B cell (primary cell): ENCODE measurements around the gene SPOCK1. TPM values are rescaled to one million over a fixed set of nuclear protein-coding genes. Genes with fewer than 3 reads are reported as not detected.

Experiments used
- ATAC-seq: fragments of 200-7000 bp; cut with Tn5 transposase; one replicate; pipeline ENCODE4 v1.10.0; 2021; ENCODE audit warnings: low read depth, mild to moderate bottlenecking, moderate number of reproducible peaks, moderate library complexity
- CTCF ChIA-PET: fragments of 350-600 bp; sonication (Branson Sonifier 250); formaldehyde crosslinking; loops from one replicate; lab custom pipeline; 2021; ENCODE audit warnings: antibody characterized with exemption, inconsistent platforms; lab: Charles Lee
- POLR2A ChIA-PET: fragments of 350-600 bp; sonication (Branson Sonifier 250); formaldehyde crosslinking; loops from one replicate; lab custom pipeline; 2021; ENCODE audit warnings: antibody characterized with exemption; lab: Charles Lee
- DNase-seq: peaks from one replicate; pipeline ENCODE4 v3.0.0; 2013
- H2AFZ ChIP-seq: 2 replicates; pipeline ENCODE4 v1.6.1; 2012; ENCODE audit warnings: mild to moderate bottlenecking, low read depth, low read length; ENCODE audit not compliant: insufficient read depth, poor library complexity, severe bottlenecking
- H3K27ac ChIP-seq, 2 donors: 1 replicate in 1 of 2; 2 replicates in 1 of 2; pipeline ENCODE4 v1.5.1; 2012 to 2013; ENCODE audit warnings: low read length in 2 of 2, mild to moderate bottlenecking in 2 of 2, moderate library complexity in 1 of 2
- H3K27me3 ChIP-seq, 4 experiments: fragments of 200-600 bp in 1 of 4; sonication (generic) in 1 of 4; replicated peaks in 1 of 4; 1 replicate in 2 of 4; 2 replicates in 2 of 4; pipeline versions ENCODE4 v1.6.1 to v1.7.0; 2013 to 2016; ENCODE audit warnings: low read length in 3 of 4, mild to moderate bottlenecking in 2 of 4, mixed read lengths in 1 of 4, moderate library complexity in 1 of 4; ENCODE audit not compliant: insufficient read depth in 4 of 4, control insufficient read depth in 3 of 4; ENCODE audit errors: control extremely low read depth in 1 of 4
- H3K36me3 ChIP-seq, 2 experiments: replicated peaks in 1 of 2; 1 replicate in 1 of 2; 2 replicates in 1 of 2; pipeline versions ENCODE4 v1.6.1 to v1.7.1; 2013; ENCODE audit warnings: low read length in 1 of 2; ENCODE audit not compliant: insufficient read depth in 2 of 2, control insufficient read depth in 1 of 2; ENCODE audit errors: control extremely low read depth in 1 of 2, extremely low read depth in 1 of 2
- H3K4me1 ChIP-seq, 2 donors: fragments of 200-600 bp in 1 of 2; sonication (generic) in 1 of 2; 1 replicate in 1 of 2; 2 replicates in 1 of 2; pipeline versions ENCODE4 v1.5.1 to v1.6.1; 2013 to 2017; ENCODE audit warnings: low read length in 2 of 2; ENCODE audit not compliant: control insufficient read depth in 2 of 2, insufficient read depth in 2 of 2
- H3K4me2 ChIP-seq: replicated peaks from 2 replicates; pipeline ENCODE3; 2012; ENCODE audit warnings: mild to moderate bottlenecking, low read depth, low read length; ENCODE audit not compliant: poor library complexity, severe bottlenecking
- H3K4me3 ChIP-seq, 5 experiments: fragments of 200-600 bp in 1 of 5; sonication (generic) in 1 of 5; 1 replicate in 3 of 5; 2 replicates in 2 of 5; pipeline versions ENCODE4 v1.5.1 to v1.7.0; 2011 to 2016; ENCODE audit warnings: low read length in 4 of 5, mild to moderate bottlenecking in 4 of 5, low read depth in 2 of 5, control low read depth in 1 of 5, moderate library complexity in 1 of 5; ENCODE audit not compliant: insufficient read depth in 1 of 5; ENCODE audit errors: control extremely low read depth in 1 of 5, extremely low read depth in 1 of 5
- H3K79me2 ChIP-seq: fragments of 200-600 bp; sonication (generic); one replicate; pipeline ENCODE4 v1.6.0; 2016; ENCODE audit warnings: low read length; ENCODE audit not compliant: control insufficient read depth, insufficient read depth
- H3K9ac ChIP-seq: fragments of 200-600 bp; sonication (generic); 2 replicates; pipeline ENCODE4 v1.6.1; 2017; ENCODE audit warnings: mild to moderate bottlenecking, low read length, moderate library complexity
- H3K9me3 ChIP-seq, 3 donors: one replicate each; pipeline versions ENCODE4 v1.6.1 to v1.7.1; 2013; ENCODE audit warnings: low read length in 2 of 3; ENCODE audit not compliant: control insufficient read depth in 2 of 3, insufficient read depth in 1 of 3; ENCODE audit errors: control extremely low read depth in 1 of 3
- H4K20me1 ChIP-seq: 2 replicates; pipeline ENCODE4 v1.6.0; 2012; ENCODE audit warnings: mild to moderate bottlenecking, low read length; ENCODE audit not compliant: insufficient read depth, control insufficient read depth, poor library complexity, severe bottlenecking
- H3K27ac Mint-ChIP-seq: one replicate; pipeline ENCODE4 v1.8.0; 2021; ENCODE audit warnings: mixed read lengths
- H3K27me3 Mint-ChIP-seq: one replicate; pipeline ENCODE4 v1.8.0; 2021; ENCODE audit warnings: mixed read lengths
- H3K4me1 Mint-ChIP-seq: one replicate; pipeline ENCODE4 v1.8.0; 2021; ENCODE audit warnings: mixed read lengths
- H3K4me3 Mint-ChIP-seq: one replicate; pipeline ENCODE4 v1.8.0; 2021; ENCODE audit warnings: mixed read lengths
- H3K9me3 Mint-ChIP-seq: one replicate; pipeline ENCODE4 v1.8.0; 2022; ENCODE audit warnings: mixed read lengths; ENCODE audit not compliant: insufficient read depth
- CTCF ChIP-seq: fragments of 200-600 bp; IDR thresholded peaks from one replicate; pipeline ENCODE4 v1.8.0; 2022; ENCODE audit warnings: antibody characterized with exemption, mild to moderate bottlenecking
- EZH2 ChIP-seq: IDR thresholded peaks from 2 replicates; pipeline ENCODE4 v1.6.1; 2012; ENCODE audit warnings: borderline replicate concordance, low read depth, mild to moderate bottlenecking, moderate library complexity, low read length; ENCODE audit not compliant: insufficient read depth, poor library complexity, severe bottlenecking
- WGBS: methylation state at CpG from one replicate; pipeline ENCODE4 v1.1.5; 2013; ENCODE audit warnings: missing lambda C conversion rate; ENCODE audit not compliant: insufficient coverage; 5-methylcytosine and 5-hydroxymethylcytosine counted together
- intact Hi-C: fragments of 100-400 bp; cut with micrococcal nuclease; formaldehyde crosslinking; loops from one replicate; pipeline ENCODE4 v1.10.0; 2022
- polyA plus RNA-seq: library from polyadenylated mRNA; depleted of rRNA; stranded (reverse); fragments of >200 nt; gene quantifications from 2 replicates; pipeline ENCODE4 v1.2.3, GENCODE V29; 2012
- total RNA-seq, 2 donors: library from RNA; stranded (reverse); fragments of 120-200 nt in 1 of 2; gene quantifications; 1 replicate in 1 of 2; 2 replicates in 1 of 2; pipeline versions ENCODE4 v1.2.3 to v1.2.4, GENCODE V29; 2013 to 2022

Gene SPOCK1
- total and polyA plus RNA-seq, 2 donors (not counting 1 experiment from before 2014, with no cell fraction given), result not detected

- H3K27me3 ChIP-seq, result peaks cover 0 to 2% (median 0%) of the 10 kb centered on the region in 4 experiments
- Mint-ChIP-seq H3K27me3 (peaks cover 12% of the 10 kb centered on the region), H3K4me3 (no peak overlapping the region), H3K27ac (no peak overlapping the region), H3K4me1 (no peaks in the 10 kb centered on the region), H3K9me3 (peaks cover 6% of the 10 kb centered on the region)
- TF ChIP-seq CTCF (no peak), EZH2 (no peak)
- no peaks in the 10 kb centered on the region for H4K20me1 ChIP-seq
- no peak overlapping the region for H2AFZ ChIP-seq
- ChIA-PET CTCF (no interaction called here), POLR2A (no interaction called here)
- no peak for DNase-seq
- H3K36me3 ChIP-seq, result no peaks in the 10 kb centered on the region
- no peaks in the 10 kb centered on the region for H3K9me3 ChIP-seq
- no peak overlapping the region for H3K9ac ChIP-seq
- no peak overlapping the region for H3K4me2 ChIP-seq
- intact Hi-C loops, result no loop called here
- H3K27ac ChIP-seq, result no peak overlapping the region
- no peak for ATAC-seq
- H3K4me3 ChIP-seq, result no peak overlapping the region
- H3K4me1 ChIP-seq, result no peaks in the 10 kb centered on the region
- 88% methylated on average over 2 of the region's 4 CpGs for WGBS
- no peaks in the 10 kb centered on the region for H3K79me2 ChIP-seq
These were observed 103.9 kb downstream of the SPOCK1 start for GRCh38 chr5:137395011-137395755.

- ChIA-PET POLR2A (no interaction called here), CTCF (no interaction called here)
- intact Hi-C loops, result no loop called here
- no peak overlapping the region for H2AFZ ChIP-seq
- Mint-ChIP-seq H3K27me3 (peaks cover 12% of the 10 kb centered on the region), H3K27ac (no peak overlapping the region), H3K4me3 (no peak overlapping the region), H3K4me1 (no peaks in the 10 kb centered on the region), H3K9me3 (peaks cover 6% of the 10 kb centered on the region)
- no peak overlapping the region for H3K27ac ChIP-seq
- ATAC-seq (no peak), DNase-seq (no peak)
- no peaks in the 10 kb centered on the region for H3K9me3 ChIP-seq
- no peak overlapping the region for H3K9ac ChIP-seq
- no peak overlapping the region for H3K4me2 ChIP-seq
- no peaks in the 10 kb centered on the region for H3K36me3 ChIP-seq
- TF ChIP-seq CTCF, result no peak
- TF ChIP-seq EZH2, result no peak
- no peaks in the 10 kb centered on the region for H3K4me1 ChIP-seq
- H3K27me3 ChIP-seq, result peaks cover 0 to 2% (median 0%) of the 10 kb centered on the region in 4 experiments
- no peak overlapping the region for H3K4me3 ChIP-seq
- 78% methylated on average over 1 of the region's 1 CpG for WGBS
- no peaks in the 10 kb centered on the region for H4K20me1 ChIP-seq
- H3K79me2 ChIP-seq, result no peaks in the 10 kb centered on the region
These were observed 104.7 kb downstream of the SPOCK1 start for GRCh38 chr5:137394380-137394779.
